SU-DHL-6 (cell line): ENCODE results near the gene ITGAV.

Experiments used
- H2AFZ ChIP-seq: fragments of 200-600 bp; sonication (generic); 2 replicates; pipeline ENCODE4 v1.6.1; 2014; ENCODE audit warnings: low read depth, mild to moderate bottlenecking, moderate library complexity, mixed read lengths, antibody characterized with exemption, low read length; ENCODE audit not compliant: severe bottlenecking
- H3F3A ChIP-seq: fragments of 200-600 bp; shearing (Covaris generic); 2 replicates; pipeline ENCODE4 v1.6.0; 2016; ENCODE audit warnings: antibody characterized with exemption, mild to moderate bottlenecking; ENCODE audit not compliant: insufficient read depth
- H3K27ac ChIP-seq: fragments of 200-600 bp; sonication (generic); 2 replicates; pipeline ENCODE4 v1.5.1; 2016; ENCODE audit warnings: low read depth, mild to moderate bottlenecking, low read length, moderate library complexity, mixed read lengths
- H3K27me3 ChIP-seq: fragments of 200-600 bp; sonication (generic), shearing (Covaris generic); 2 replicates; pipeline ENCODE4 v1.6.0; 2014; ENCODE audit warnings: mild to moderate bottlenecking, low read length
- H3K36me3 ChIP-seq: fragments of 200-600 bp; sonication (generic); 2 replicates; pipeline ENCODE4 v1.6.1; 2014; ENCODE audit warnings: mild to moderate bottlenecking, low read length, mixed read lengths
- H3K4me2 ChIP-seq: fragments of 300-600, 200-600 bp; shearing (Covaris generic), sonication (generic); 2 replicates; pipeline ENCODE4 v1.6.0; 2014; ENCODE audit warnings: low read length, low read depth, mild to moderate bottlenecking; ENCODE audit not compliant: poor library complexity, severe bottlenecking
- H3K4me3 ChIP-seq: fragments of 200-600 bp; sonication (generic); 2 replicates; pipeline ENCODE4 v1.5.1; 2014; ENCODE audit warnings: antibody characterized with exemption, low read length, mild to moderate bottlenecking, mixed read lengths; ENCODE audit not compliant: insufficient read depth, poor library complexity, severe bottlenecking
- H3K79me2 ChIP-seq: fragments of 200-600 bp; sonication (generic); 2 replicates; pipeline ENCODE4 v1.6.1; 2014; ENCODE audit warnings: mild to moderate bottlenecking, low read length, moderate library complexity; ENCODE audit not compliant: insufficient read depth
- H3K9ac ChIP-seq: fragments of 200-600 bp; sonication (generic); 2 replicates; pipeline ENCODE4 v1.7.0; 2014; ENCODE audit warnings: mild to moderate bottlenecking, low read length
- H3K9me2 ChIP-seq: fragments of 200-600 bp; sonication (generic); replicated peaks from 2 replicates; pipeline ENCODE4 v1.6.1; 2014; ENCODE audit warnings: low read length; ENCODE audit not compliant: insufficient read depth
- H3K9me3 ChIP-seq: fragments of 200-600 bp; sonication (generic); 2 replicates; pipeline ENCODE4 v1.6.1; 2014; ENCODE audit warnings: low read length, mixed read lengths; ENCODE audit not compliant: insufficient read depth
- H4K20me1 ChIP-seq: fragments of 200-600 bp; sonication (generic); 2 replicates; pipeline ENCODE4 v1.6.1; 2014; ENCODE audit warnings: low read depth, mild to moderate bottlenecking, antibody characterized with exemption, low read length, moderate library complexity, mixed read lengths
- CTCF ChIP-seq: fragments of 200-600 bp; sonication (generic); IDR thresholded peaks from one replicate; pipeline ENCODE4 v1.5.1; 2017; ENCODE audit warnings: antibody characterized with exemption, mild to moderate bottlenecking, low read length, moderate library complexity; ENCODE audit not compliant: insufficient read depth, poor library complexity, severe bottlenecking
- EZH2phosphoT487 ChIP-seq: fragments of 200-600 bp; sonication (generic), shearing (Covaris generic); conservative IDR thresholded peaks from 2 replicates; pipeline ENCODE4 v1.6.1; 2018; ENCODE audit warnings: mild to moderate bottlenecking, antibody characterized with exemption, low read length, moderate library complexity, mixed read lengths

The ITGAV gene

GRCh38 chr2:186688813-186689212, 99.0 kb downstream of the ITGAV start:
- no peaks in the 10 kb centered on the region for H3F3A ChIP-seq
- H3K36me3 ChIP-seq: no peaks in the 10 kb centered on the region
- H3K4me3 ChIP-seq: no peak overlapping the region
- no peak overlapping the region for H3K4me2 ChIP-seq
- no peaks in the 10 kb centered on the region for H3K27me3 ChIP-seq
- H4K20me1 ChIP-seq: no peaks in the 10 kb centered on the region
- H3K9me3 ChIP-seq: peaks cover 10% of the 10 kb centered on the region; the same call in 1 of the 2 replicates
- no peak for TF ChIP-seq CTCF
- TF ChIP-seq EZH2phosphoT487: no peak
- no peaks in the 10 kb centered on the region for H3K79me2 ChIP-seq
- H3K9me2 ChIP-seq: no peaks in the 10 kb centered on the region
- H3K9ac ChIP-seq: no peak overlapping the region
- no peak overlapping the region for H2AFZ ChIP-seq
- H3K27ac ChIP-seq: no peak overlapping the region

GRCh38 chr2:186690786-186691185, 100.9 kb downstream of the ITGAV start:
- H3K27ac ChIP-seq: no peak overlapping the region

GRCh38 chr2:186691231-186691630, 101.4 kb downstream of the ITGAV start:
- no peaks in the 10 kb centered on the region for H3K79me2 ChIP-seq
- H3K9ac ChIP-seq: no peak overlapping the region
- no peak overlapping the region for H2AFZ ChIP-seq
- no peaks in the 10 kb centered on the region for H4K20me1 ChIP-seq
- no peak for TF ChIP-seq CTCF
- TF ChIP-seq EZH2phosphoT487: no peak
- peaks cover 10% of the 10 kb centered on the region; the same call in 1 of the 2 replicates for H3K9me3 ChIP-seq
- H3K9me2 ChIP-seq: no peaks in the 10 kb centered on the region
- H3K27ac ChIP-seq: no peak overlapping the region
- no peak overlapping the region for H3K4me2 ChIP-seq
- H3K36me3 ChIP-seq: no peaks in the 10 kb centered on the region
- H3K27me3 ChIP-seq: no peaks in the 10 kb centered on the region
- no peak overlapping the region for H3K4me3 ChIP-seq
- no peaks in the 10 kb centered on the region for H3F3A ChIP-seq

More at GRCh38 chr2:186690786-186691185, 100.9 kb downstream of the ITGAV start:
- Histone ChIP-seq H3K36me3 (no peaks in the 10 kb centered on the region), H3F3A (no peaks in the 10 kb centered on the region), H3K9ac (no peak overlapping the region), H3K9me3 (peaks cover 10% of the 10 kb centered on the region; the same call in 1 of the 2 replicates), H3K4me2 (no peak overlapping the region), H3K9me2 (no peaks in the 10 kb centered on the region), H3K27me3 (no peaks in the 10 kb centered on the region), H4K20me1 (no peaks in the 10 kb centered on the region), H2AFZ (no peak overlapping the region), H3K79me2 (no peaks in the 10 kb centered on the region), H3K4me3 (no peak overlapping the region)
- TF ChIP-seq EZH2phosphoT487 (no peak), CTCF (no peak)
